ENCODE results near the gene UBE3B.

DNA sequence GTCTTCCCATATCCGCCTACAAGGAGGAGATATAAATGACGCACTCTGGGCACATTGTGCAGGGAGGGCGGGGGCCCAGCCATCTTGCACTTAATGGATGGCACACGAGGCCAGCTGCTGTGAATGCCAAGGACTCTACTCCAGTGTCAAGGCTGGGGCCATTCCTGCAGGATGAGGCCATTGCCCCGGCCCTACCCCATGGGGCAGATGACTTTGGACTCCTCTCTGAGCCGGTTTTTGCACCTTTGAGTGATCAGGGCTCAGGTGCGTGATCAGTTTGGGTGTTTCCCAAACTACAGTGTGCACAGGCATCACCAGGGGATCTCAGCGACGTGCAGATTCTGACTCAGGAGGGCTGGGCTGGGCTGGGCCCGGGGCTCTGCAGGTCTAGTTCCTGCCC lies 79.8 kb downstream of the UBE3B start:
- TF ChIP-seq, protein P1, sequence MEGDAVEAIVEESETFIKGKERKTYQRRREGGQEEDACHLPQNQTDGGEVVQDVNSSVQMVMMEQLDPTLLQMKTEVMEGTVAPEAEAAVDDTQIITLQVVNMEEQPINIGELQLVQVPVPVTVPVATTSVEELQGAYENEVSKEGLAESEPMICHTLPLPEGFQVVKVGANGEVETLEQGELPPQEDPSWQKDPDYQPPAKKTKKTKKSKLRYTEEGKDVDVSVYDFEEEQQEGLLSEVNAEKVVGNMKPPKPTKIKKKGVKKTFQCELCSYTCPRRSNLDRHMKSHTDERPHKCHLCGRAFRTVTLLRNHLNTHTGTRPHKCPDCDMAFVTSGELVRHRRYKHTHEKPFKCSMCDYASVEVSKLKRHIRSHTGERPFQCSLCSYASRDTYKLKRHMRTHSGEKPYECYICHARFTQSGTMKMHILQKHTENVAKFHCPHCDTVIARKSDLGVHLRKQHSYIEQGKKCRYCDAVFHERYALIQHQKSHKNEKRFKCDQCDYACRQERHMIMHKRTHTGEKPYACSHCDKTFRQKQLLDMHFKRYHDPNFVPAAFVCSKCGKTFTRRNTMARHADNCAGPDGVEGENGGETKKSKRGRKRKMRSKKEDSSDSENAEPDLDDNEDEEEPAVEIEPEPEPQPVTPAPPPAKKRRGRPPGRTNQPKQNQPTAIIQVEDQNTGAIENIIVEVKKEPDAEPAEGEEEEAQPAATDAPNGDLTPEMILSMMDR (IDR thresholded peaks at IDR 0.05): no peak
- TF ChIP-seq POLR2A (IDR thresholded peaks at IDR 0.05): no peak
